NCI-H187 (cell line): ENCODE measurements around the gene MCF2L.
"Not testable (repeated sequence)": the region's sequence is repeated elsewhere in the genome, so short reads cannot be mapped to it uniquely, and the experiment has no call there.

Source experiments
- DNase-seq, 2 experiments: peaks; one replicate each; lab custom pipeline; 2025; lab: John Stamatoyannopoulos, UW

The MCF2L gene

DNA sequence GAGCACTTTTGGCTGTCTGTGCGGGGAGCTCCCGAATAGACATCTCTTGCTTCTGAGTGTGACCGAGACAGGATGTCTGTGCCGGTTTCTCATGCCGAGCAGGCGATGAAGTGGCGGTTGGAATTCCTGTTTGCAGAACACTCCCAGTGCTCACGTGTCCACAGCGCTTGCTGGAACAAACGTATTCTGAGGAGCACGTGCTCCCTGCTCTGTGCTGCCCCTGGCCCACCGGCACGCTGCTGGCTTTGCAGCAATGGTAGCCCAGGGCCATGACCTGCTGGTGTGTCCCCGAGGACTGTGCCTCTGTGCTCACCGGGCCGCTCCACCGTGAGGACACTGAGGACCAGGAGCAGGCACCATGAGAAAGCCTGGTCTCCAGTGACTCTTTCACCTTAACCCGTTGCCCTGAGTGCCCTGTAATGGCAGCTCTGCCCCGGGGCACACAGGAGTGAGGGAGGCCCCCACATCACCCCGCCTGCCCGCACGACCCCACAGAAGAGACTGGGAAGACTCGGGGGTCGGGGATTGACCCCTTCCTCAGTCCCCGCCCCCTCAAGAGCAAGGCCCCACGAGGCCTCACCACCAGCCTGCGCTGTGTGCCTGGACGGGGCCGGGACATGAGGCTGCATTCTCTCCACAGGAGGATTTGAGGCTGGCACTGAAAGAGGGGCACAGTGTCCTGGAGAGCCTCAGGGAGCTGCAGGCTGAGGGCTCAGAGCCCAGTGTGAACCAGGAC is 96.6 kb downstream of the MCF2L start:
- DNase-seq = no peak

DNA sequence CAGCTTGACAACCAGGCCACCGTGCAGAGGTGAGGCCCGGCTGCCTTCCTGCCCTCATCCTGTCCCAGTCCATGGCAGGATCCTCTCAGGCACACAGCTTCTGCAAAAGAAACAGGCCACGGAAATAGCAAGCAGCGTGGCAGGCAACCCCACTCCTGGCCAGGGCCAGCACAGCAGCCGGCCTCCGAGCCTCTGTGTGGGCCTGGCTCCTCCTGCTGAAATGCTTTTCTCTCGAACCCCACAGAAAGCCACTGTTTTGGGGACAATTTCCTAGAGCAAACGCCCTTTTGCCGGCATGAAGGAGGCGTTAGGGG is 97.1 kb downstream of the MCF2L start:
- no peak for DNase-seq

GRCh38 chr13:113066746-113067145 is 97.7 kb downstream of the MCF2L start:
- DNase-seq = no peak

DNA sequence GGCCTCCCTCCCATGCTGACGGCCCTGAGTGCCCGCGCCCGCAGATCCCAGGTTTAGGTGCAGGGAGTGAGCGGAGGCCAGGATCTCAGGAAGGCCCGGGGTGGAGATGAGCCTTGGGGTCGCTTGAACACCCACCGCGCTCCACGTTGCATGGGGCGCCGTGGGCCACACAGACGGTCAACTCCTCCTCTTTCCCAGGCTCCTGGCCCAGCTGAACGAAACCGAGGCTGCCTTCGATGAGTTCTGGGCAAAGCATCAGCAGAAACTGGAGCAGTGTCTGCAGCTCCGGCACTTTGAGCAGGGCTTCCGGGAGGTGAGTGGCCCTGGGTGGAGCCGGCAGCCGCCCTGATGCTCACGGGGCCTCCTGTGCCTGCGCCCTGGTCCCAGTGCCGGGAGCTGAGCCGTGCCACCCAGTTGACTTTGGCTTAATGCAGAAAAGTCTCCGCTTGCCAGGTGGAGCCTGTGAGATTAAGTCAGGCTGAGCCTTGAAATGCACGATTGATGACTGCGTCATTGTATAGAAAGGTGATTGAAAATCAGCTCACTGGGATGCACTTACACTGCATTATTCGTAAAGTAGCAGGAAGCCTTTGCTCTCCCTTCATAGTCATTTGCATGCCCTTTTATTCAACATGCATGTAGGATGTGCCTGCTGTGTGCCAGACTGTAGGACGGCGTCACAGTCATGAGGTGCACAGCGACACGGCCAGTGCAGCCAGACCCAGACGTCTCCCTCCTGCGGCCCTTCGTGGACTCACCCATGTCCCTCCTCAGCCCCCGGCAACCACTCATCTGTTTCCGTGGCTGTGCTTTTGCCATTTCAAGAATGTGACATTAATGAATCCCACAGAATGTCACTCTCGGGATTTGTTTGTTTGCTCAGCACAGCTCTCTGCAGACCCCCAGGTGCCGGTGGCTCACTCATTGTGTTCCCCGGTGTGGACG is 101.1 kb downstream of the MCF2L start:
- DNase-seq = no peak

- DNase-seq = no peak
Measured at GRCh38 chr13:113070855-113071254, 101.8 kb downstream of the MCF2L start.

GRCh38 chr13:113072376-113072775 is 103.4 kb downstream of the MCF2L start:
- DNase-seq = no peak

DNA sequence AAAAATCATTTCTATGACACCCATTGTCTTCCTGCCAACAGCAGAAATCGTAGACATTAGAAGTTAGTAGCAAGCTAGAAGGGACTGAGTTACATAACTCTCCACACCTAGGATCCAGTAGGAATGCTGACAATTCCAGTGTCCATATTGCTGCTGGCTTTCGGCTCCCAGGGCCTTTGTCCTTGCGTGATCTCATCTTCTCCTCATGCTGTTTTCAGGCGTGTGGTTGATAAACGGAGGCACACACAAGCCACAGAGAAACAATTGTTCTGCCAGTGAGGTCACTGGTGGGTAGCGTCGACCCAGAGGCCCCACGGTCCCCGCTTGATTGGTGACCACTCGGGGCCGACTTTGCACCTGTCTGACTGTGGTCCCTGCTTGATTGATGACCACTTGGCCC is 104.9 kb downstream of the MCF2L start:
- no peak for DNase-seq

DNA sequence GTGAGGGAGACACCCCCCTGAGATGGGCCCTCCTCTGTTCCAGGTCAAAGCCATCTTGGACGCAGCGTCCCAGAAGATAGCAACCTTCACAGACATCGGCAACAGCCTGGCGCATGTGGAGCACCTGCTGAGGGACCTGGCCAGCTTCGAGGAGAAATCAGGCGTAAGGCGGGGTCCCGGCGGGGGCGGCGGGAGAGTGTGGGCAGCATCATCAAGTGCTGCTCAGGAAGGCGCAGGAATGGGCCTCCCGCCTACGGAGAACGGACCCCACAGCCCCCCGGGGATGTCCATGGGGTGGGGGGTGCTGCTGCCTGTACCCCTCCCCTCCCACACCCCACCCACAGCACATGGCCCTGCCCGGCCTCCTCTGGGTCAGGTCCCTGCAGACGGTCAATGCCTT is 105.4 kb downstream of the MCF2L start:
- no peak for DNase-seq

- DNase-seq = no peak
Measured at GRCh38 chr13:113074876-113075275, 105.9 kb downstream of the MCF2L start.

DNA sequence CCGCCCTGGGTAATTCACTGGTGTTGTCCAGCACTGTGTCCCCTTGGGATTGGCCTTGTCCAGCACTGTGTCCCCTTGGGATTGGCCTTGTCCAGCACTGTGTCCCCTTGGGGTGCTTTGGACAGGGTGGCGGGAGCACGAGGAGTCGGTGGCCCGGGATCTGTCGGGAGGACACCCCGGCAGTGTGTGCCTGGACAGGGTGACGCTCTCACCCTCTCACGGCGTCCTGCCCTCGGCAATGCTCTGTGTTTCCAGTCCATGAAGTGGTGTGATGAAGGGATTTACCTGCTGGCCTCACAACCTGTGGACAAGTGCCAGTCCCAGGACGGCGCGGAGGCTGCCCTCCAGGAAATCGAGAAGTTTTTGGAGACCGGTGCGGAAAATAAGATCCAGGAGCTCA is 106.7 kb downstream of the MCF2L start:
- DNase-seq = no peak

GRCh38 chr13:113076681-113077401 is 107.8 kb downstream of the MCF2L start:
- no peak for DNase-seq

DNA sequence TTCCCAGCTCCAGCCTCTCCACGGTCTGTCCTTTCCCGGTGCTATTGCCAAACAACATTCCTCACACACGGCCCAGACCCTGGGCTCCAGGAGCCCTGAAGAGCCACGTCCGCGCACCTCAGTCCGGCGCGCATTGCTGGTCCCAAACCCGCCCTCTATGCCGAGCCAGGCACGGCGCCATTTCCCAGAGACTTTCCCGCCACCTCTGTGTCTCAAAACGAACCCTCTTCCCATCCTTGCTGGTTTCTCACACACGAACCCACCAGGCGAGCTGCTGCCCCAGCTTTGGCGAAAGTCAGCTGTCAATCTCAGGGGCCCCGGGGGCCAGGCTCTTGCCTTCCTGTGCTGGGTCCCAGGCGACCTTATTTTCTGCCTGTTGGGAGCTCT is 108.5 kb downstream of the MCF2L start:
- DNase-seq = no peak

DNA sequence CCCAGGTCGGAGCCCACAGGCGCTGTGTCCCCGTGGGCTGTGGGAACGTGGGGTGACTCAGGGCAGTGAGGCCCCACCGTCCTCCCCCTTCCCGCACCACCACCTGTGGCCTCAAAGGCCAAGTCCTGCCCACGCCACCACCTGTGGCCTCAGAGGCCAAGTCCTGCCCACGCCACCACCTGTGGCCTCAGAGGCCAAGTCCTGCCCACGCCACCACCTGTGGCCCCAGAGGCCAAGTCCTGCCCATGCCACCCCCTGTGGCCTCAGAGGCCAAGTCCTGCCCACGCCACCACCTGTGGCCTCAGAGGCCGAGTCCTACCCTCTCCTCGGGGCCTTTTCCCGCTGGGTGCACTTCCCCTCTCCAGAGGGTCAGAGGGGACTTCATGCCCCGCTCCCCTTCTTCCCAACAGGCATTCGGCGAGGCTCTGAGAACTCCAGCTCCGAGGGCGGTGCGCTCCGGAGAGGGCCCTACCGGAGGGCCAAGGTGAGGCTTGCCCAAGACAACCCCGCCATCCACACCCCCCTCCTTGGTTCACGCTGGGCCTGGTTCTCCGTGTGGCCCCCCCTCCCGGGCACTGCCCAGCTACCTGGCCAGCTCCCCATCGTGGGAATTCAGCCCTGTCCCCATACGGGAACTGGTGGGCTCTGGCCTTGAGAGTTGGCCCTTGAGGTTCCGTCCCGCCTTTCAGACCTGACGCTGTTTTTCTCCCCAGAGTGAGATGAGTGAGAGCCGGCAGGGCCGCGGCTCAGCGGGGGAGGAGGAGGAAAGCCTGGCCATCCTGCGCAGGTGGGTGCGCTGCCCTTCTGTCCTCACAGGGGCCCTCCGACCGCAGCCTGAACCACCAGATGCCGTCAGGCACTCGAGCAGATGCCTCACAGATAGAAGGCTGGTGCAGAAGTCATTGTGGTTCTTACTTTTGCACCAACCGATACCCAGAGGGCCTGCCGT is 109.2 kb downstream of the MCF2L start:
- DNase-seq = no peak

DNA sequence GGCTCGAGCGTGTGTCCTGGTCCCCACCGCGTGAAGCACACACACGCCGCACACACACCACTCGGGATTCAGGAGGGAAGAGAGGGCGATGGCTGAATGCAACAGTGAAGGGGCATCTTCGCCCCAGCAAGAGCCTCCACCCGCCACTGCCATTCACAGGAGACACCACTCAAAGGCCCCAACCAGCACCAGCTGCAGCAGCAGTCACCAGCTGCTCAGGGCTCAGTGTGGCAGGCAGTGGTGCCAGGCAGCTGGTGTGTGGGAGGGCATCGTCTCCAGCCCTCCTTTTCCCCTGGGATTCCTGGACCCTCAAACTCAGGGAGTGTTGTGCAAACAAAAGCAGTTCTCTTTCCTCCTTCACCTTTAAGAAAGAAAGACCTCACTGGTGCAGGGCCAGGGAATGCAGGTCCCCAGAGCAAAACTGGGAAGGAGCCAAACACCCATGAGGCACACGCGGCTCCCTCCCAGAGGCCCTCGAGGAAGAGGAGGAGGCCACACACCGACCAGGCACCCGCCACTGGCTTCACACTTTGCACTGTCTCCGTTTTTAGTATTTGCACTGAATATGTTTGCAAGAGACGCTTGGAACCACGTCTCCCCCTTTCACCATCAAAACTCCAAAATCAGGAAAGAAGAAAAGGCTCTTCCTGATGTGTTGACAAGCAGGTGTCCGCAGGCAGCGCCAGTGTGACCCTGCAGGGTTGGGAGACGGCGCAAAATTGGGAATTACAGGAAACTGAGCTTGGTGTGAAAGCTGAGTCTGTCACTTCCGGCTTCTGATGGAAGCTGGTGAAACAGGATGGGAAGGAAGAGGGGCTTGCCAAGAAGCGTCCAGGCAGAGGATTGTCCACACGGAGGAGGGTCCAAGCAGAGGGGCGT is 110.1 kb downstream of the MCF2L start:
- peak; percentile 23 to 40 for DNase-seq

- not testable (repeated sequence) for DNase-seq
Measured at GRCh38 chr13:113079781-113080080, 110.7 kb downstream of the MCF2L start.

DNA sequence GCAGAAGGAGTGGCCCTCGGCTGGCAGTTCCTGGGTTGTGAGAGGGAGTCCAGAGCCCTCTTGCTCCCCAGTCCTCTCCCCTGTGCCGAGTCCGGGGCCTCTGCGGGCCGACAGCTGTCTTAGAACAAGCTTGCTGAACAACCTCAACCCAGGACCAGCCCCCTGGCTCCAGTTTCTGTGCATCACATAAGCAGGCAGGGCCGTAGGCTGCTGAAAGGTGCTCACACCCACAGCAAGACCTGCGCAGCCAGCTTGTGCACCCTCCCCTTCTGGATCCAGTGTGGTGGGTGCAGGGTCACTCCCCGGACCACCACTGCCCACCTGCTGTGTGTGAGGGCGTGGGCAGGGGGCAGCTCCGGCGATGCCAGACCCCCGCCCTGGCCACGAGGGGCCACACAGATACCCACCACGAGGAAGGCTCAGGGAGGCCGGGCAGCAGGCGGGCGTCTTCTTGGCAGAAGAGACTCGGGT is 111.4 kb downstream of the MCF2L start:
- DNase-seq = no peak

GRCh38 chr13:113080901-113081521 is 112.0 kb downstream of the MCF2L start:
- no peak for DNase-seq

DNA sequence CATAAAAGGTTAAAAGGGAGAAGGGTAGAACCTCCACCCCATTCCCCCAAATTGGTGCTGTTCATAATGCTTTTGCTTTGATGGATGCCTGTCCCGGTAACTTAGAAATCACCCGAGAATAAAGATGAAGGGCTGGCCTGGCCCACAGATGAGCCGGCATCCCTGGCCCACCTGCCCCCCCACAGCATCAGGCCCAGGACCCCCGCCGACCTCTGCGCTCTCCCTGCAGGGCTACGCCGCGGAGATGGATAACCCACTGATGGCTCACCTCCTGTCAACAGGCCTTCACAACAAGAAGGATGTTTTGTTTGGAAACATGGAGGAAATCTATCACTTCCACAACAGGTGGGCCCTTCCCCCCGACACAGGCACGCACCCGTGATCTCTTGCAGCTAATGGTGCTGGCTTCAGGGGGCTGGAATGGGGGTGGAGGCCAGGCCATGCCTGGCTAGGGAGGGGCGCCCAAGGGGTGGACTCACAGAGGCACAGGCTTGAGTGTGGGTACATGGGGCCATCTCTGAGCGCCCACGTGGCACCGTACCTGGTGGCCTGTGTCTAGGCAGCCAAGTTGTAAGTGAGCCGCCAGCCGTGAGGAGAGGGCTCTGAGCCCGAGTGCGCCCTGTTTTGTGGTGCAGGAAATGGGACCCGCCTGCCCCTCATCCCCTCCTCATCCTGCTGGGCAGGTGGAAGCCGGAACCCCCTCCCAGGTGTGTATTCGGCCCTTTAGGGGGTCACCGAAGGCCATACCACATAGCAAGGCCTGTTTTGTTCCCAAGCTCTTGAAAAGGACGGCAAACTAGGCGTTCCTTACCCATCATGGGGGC is 113.4 kb downstream of the MCF2L start:
- no peak for DNase-seq

DNA sequence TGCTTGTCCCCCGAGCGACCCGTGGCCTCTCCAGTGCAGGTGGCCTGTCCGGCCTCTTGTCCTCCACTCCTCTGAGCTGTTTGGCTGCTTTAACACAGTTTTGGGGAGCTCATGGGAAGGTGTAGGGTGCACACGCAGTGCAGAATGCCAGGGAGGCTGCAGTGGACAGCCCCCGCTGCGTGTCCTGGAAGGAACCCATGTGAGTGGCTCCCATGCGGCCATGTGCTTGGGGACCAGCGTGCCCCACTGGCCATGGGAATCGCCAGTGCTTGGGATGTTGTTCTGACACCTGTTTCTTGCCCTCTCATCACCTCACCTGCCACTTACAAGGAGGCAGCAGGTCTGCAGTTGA is 114.0 kb downstream of the MCF2L start:
- no peak for DNase-seq
